Measurements from ENCODE around the gene GNRHR.
"Not testable (repeated sequence)": the region's sequence is repeated elsewhere in the genome, so short reads cannot be mapped to it uniquely, and the experiment has no call there.

The GNRHR gene

GRCh38 chr4:67744561-67745283 is 9.5 kb downstream of the GNRHR start:
- no peak overlapping the region for H3K4me3 ChIP-seq (ENCODE audit: low read depth, low read length)
- TF ChIP-seq CTCF (IDR thresholded peaks at IDR 0.05; ENCODE audit: low read depth, low read length, missing control alignments): no peak
- in situ Hi-C loops (cut with HindIII; ENCODE audit: low pct_ligation_motif_present, low sequenced_read_pairs): no loop called here
- no peaks in the 10 kb centered on the region for H3K27me3 ChIP-seq (replicated peaks)
- peak; percentile 16 for DNase-seq
- H3K36me3 ChIP-seq (replicated peaks): no peaks in the 10 kb centered on the region
- no peak overlapping the region for H3K27ac ChIP-seq

DNA sequence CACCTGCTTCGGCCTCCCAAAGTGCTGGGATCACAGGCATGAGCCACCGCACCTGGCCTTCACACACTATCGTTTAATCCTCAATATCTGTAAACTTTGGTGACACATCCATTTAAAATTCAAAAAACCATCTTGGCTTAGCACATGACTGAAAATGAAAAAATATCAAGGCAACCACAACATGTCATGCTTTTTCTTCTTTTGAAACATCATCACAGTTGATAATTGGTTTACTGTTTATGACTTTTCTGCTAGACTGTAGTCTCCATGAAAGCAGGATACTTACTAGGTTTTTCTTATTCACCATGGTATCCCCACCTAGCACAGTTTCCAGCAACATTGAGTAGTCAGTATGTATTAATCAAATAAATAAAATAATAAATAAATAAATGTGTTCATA is 11.0 kb downstream of the GNRHR start:
- in situ Hi-C loops (cut with HindIII; ENCODE audit: low pct_ligation_motif_present, low sequenced_read_pairs): no loop called here
- TF ChIP-seq CTCF (IDR thresholded peaks at IDR 0.05; ENCODE audit: low read depth, low read length, missing control alignments): no peak
- DNase-seq: no peak

GRCh38 chr4:67736262-67736661 is 17.9 kb downstream of the GNRHR start:
- TF ChIP-seq CTCF (IDR thresholded peaks at IDR 0.05; ENCODE audit: low read depth, low read length, missing control alignments): no peak
- H3K27me3 ChIP-seq (replicated peaks): no peaks in the 10 kb centered on the region
- in situ Hi-C loops (cut with HindIII; ENCODE audit: low pct_ligation_motif_present, low sequenced_read_pairs): no loop called here
- DNase-seq: no peak
- no peak overlapping the region for H3K4me3 ChIP-seq (ENCODE audit: low read depth, low read length)
- no peak overlapping the region for H3K27ac ChIP-seq
- H3K36me3 ChIP-seq (replicated peaks): no peaks in the 10 kb centered on the region

More for the DNA sequence above, 11.0 kb downstream of the GNRHR start:
- H3K36me3 ChIP-seq (replicated peaks): no peaks in the 10 kb centered on the region
- H3K27me3 ChIP-seq (replicated peaks): no peaks in the 10 kb centered on the region
- no peak overlapping the region for H3K27ac ChIP-seq
- no peak overlapping the region for H3K4me3 ChIP-seq (ENCODE audit: low read depth, low read length)

DNA sequence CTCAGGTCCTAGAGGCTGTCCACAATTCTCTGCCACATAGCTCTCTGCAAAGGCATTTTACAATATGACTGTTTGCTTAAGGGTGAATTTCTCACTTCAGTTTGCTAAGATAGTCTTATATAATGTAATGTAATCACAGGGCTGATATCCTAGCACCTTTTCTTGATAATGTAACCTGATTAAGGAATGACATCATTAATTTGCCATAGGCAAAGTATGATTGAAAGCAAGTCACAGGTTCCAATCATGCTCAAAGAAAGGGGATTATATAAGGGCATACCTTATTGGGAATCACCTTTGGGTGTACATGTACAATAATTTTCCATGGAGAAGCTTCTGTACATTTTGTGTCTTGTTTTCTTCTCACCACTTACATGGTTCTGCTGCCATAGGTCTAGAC is 18.9 kb downstream of the GNRHR start:
- no peak for TF ChIP-seq CTCF (IDR thresholded peaks at IDR 0.05; ENCODE audit: low read depth, low read length, missing control alignments)
- Histone ChIP-seq H3K4me3 (ENCODE audit: low read depth, low read length) (no peak overlapping the region), H3K36me3 (replicated peaks) (no peaks in the 10 kb centered on the region), H3K27me3 (replicated peaks) (no peaks in the 10 kb centered on the region), H3K27ac (no peak overlapping the region)
- in situ Hi-C loops (cut with HindIII; ENCODE audit: low pct_ligation_motif_present, low sequenced_read_pairs): no loop called here
- no peak for DNase-seq

GRCh38 chr4:67730511-67730910 is 23.7 kb downstream of the GNRHR start:
- H3K36me3 ChIP-seq (replicated peaks); H3K4me3 ChIP-seq (ENCODE audit: low read depth, low read length); H3K27me3 ChIP-seq (replicated peaks); in situ Hi-C loops (cut with HindIII; ENCODE audit: low pct_ligation_motif_present, low sequenced_read_pairs); DNase-seq; H3K27ac ChIP-seq: not testable (repeated sequence)

DNA sequence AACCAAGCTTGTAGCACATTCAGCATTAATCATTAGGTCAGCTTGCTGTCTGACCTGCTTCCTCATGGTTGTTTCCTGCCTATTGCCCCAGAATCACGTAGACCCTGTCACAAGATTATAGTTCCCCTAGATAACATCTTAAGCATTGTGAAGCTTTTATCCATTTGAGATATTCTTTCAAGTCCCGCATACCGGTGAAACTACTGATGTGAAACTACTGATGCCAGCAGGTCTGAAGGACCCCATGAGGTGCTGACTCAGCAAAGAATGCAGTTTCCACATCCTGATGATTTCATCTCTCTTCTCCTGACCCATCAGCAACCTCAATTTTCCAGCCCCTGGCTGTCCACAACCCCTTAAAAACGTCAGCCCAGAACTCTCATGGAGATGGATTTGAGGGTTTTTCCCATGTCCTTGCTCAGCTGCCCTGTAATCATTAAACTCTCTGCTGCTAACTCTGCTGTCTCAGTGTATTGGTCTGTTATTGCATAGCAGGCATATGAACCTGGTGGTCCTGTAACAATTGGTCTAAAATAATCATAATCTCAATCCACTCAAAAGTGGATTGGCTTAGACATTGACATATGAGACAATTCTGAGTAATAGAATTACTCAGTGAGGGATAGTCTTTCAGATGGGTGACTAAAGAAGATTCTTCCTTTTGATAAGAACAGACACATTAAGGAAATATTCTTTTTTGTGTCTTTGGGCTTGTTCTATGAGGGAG is 26.9 kb downstream of the GNRHR start:
- Histone ChIP-seq H3K27me3 (replicated peaks) (no peaks in the 10 kb centered on the region), H3K27ac (peak overlapping the region; percentile 87), H3K4me3 (ENCODE audit: low read depth, low read length) (peak overlapping the region; percentile 12), H3K36me3 (replicated peaks) (no peaks in the 10 kb centered on the region)
- in situ Hi-C loops (cut with HindIII; ENCODE audit: low pct_ligation_motif_present, low sequenced_read_pairs): no loop called here
- no peak for TF ChIP-seq CTCF (IDR thresholded peaks at IDR 0.05; ENCODE audit: low read depth, low read length, missing control alignments)
- DNase-seq: peak; percentile 89
